ENCODE measurements around the gene NLRP3. TPM values are rescaled to one million over a fixed set of nuclear protein-coding genes. Genes with fewer than 3 reads are reported as not detected.

Gene NLRP3
- total RNA-seq, 2 donors from 2014 or later, result 1.0 to 1.3 TPM

- Histone ChIP-seq H3K9me3 (no peaks in the 10 kb centered on the region), H3K27me3 (no peaks in the 10 kb centered on the region), H3K27ac (no peak overlapping the region), H3K4me1 (peaks cover 0 to 5% of the 10 kb centered on the region in 2 donors), H3K36me3 (no peaks in the 10 kb centered on the region), H3K4me3 (no peak overlapping the region)
- no peak for DNase-seq (ENCODE audit: low spot score)
- TF ChIP-seq CTCF (IDR thresholded peaks at IDR 0.05), result no peak
These were observed 37.5 kb upstream of the NLRP3 start for GRCh38 chr1:247378334-247379073.

GRCh38 chr1:247385283-247385682 is 30.7 kb upstream of the NLRP3 start:
- Histone ChIP-seq H3K9me3 (peaks cover 0 to 9% of the 10 kb centered on the region in 2 donors), H3K36me3 (no peaks in the 10 kb centered on the region), H3K27ac (no peak overlapping the region), H3K27me3 (no peaks in the 10 kb centered on the region), H3K4me1 (no peaks in the 10 kb centered on the region), H3K4me3 (no peak overlapping the region)
- DNase-seq (ENCODE audit: low spot score), result no peak
- TF ChIP-seq CTCF (IDR thresholded peaks at IDR 0.05), result no peak

GRCh38 chr1:247386217-247386616 is 29.8 kb upstream of the NLRP3 start:
- H3K4me3 ChIP-seq, result no peak overlapping the region
- no peaks in the 10 kb centered on the region for H3K36me3 ChIP-seq
- TF ChIP-seq CTCF (IDR thresholded peaks at IDR 0.05), result no peak
- H3K27me3 ChIP-seq, result no peaks in the 10 kb centered on the region
- H3K27ac ChIP-seq, result no peak overlapping the region
- H3K4me1 ChIP-seq, result no peaks in the 10 kb centered on the region
- peaks cover 0 to 9% of the 10 kb centered on the region in 2 donors for H3K9me3 ChIP-seq
- no peak for DNase-seq (ENCODE audit: low spot score)

GRCh38 chr1:247386687-247387086 is 29.3 kb upstream of the NLRP3 start:
- Histone ChIP-seq H3K4me3 (no peak overlapping the region), H3K9me3 (peaks cover 0 to 9% of the 10 kb centered on the region in 2 donors), H3K4me1 (no peaks in the 10 kb centered on the region), H3K27ac (no peak overlapping the region), H3K36me3 (no peaks in the 10 kb centered on the region), H3K27me3 (no peaks in the 10 kb centered on the region)
- no peak for TF ChIP-seq CTCF (IDR thresholded peaks at IDR 0.05)
- no peak for DNase-seq (ENCODE audit: low spot score)

GRCh38 chr1:247387096-247387495 is 28.9 kb upstream of the NLRP3 start:
- TF ChIP-seq CTCF (IDR thresholded peaks at IDR 0.05), result no peak
- H3K4me3 ChIP-seq, result no peak overlapping the region
- H3K27ac ChIP-seq, result no peak overlapping the region
- no peaks in the 10 kb centered on the region for H3K36me3 ChIP-seq
- H3K4me1 ChIP-seq, result no peaks in the 10 kb centered on the region
- H3K27me3 ChIP-seq, result no peaks in the 10 kb centered on the region
- H3K9me3 ChIP-seq, result peaks cover 0 to 9% of the 10 kb centered on the region in 2 donors
- no peak for DNase-seq (ENCODE audit: low spot score)

- no peaks in the 10 kb centered on the region for H3K36me3 ChIP-seq
- H3K27me3 ChIP-seq, result no peaks in the 10 kb centered on the region
- no peak for TF ChIP-seq CTCF (IDR thresholded peaks at IDR 0.05)
- H3K9me3 ChIP-seq, result peaks cover 0 to 9% of the 10 kb centered on the region in 2 donors
- DNase-seq (ENCODE audit: low spot score), result no peak
- no peak overlapping the region for H3K4me3 ChIP-seq
- no peaks in the 10 kb centered on the region for H3K4me1 ChIP-seq
- no peak overlapping the region for H3K27ac ChIP-seq
These were observed 28.4 kb upstream of the NLRP3 start for GRCh38 chr1:247387565-247387964.
